Esophagus (tissue), 2 donors: ENCODE measurements around the gene CHRM5. TPM values are rescaled to one million over a fixed set of nuclear protein-coding genes. Genes with fewer than 3 reads are reported as not detected.

Experiments used
- H3K27ac ChIP-seq, 2 donors: one replicate each; pipeline ENCODE4 v1.5.1; 2013; ENCODE audit warnings: low read depth in 2 of 2, mild to moderate bottlenecking in 2 of 2, inconsistent platforms in 1 of 2, low read length in 1 of 2, moderate library complexity in 1 of 2
- H3K27me3 ChIP-seq, 2 donors: one replicate each; pipeline ENCODE4 v1.6.1; 2013; ENCODE audit warnings: low read length in 2 of 2, control low read depth in 1 of 2, mild to moderate bottlenecking in 1 of 2; ENCODE audit not compliant: insufficient read depth in 2 of 2, control insufficient read depth in 1 of 2
- H3K36me3 ChIP-seq, 2 donors: one replicate each; pipeline ENCODE4 v1.6.1; 2013; ENCODE audit warnings: low read length in 1 of 2; ENCODE audit not compliant: control insufficient read depth in 2 of 2, insufficient read depth in 2 of 2
- H3K4me1 ChIP-seq, 2 donors: one replicate each; pipeline ENCODE4 v1.6.1; 2013; ENCODE audit warnings: low read length in 1 of 2; ENCODE audit not compliant: control insufficient read depth in 2 of 2, insufficient read depth in 2 of 2
- H3K4me3 ChIP-seq, 2 donors: one replicate each; pipeline ENCODE4 v1.5.1; 2013; ENCODE audit warnings: low read length in 2 of 2, mild to moderate bottlenecking in 2 of 2, low read depth in 1 of 2, moderate library complexity in 1 of 2
- H3K9me3 ChIP-seq, 2 donors: one replicate each; pipeline ENCODE4 v1.6.1; 2013; ENCODE audit warnings: mild to moderate bottlenecking in 2 of 2, low read depth in 1 of 2, low read length in 1 of 2, moderate library complexity in 1 of 2; ENCODE audit not compliant: control insufficient read depth in 2 of 2, insufficient read depth in 1 of 2
- whole genome bisulfite sequencing, 2 donors: extraction: QIAGEN DNeasy Blood & Tissue Kit; methylation state at CpG; one replicate each; pipeline ENCODE4 v1.1.7; 2013; 5-methylcytosine and 5-hydroxymethylcytosine counted together
- polyA plus RNA-seq, 2 donors: library from polyadenylated mRNA; stranded (reverse); fragments of 200-250 nt; gene quantifications; one replicate each; pipeline ENCODE4 v1.2.3, GENCODE V29; 2013
- donor health status: healthy with polysubstance abuse.
- donor health status: Bipolar disorder and iron deficiency.

Gene CHRM5
- polyA plus RNA-seq, 2 donors, result not detected

- H3K27ac ChIP-seq, result no peak overlapping the region
- 76 to 78% methylated on average over 6 of the region's 6 CpGs for WGBS, 2 donors
- H3K9me3 ChIP-seq, result no peaks in the 10 kb centered on the region
- no peak overlapping the region for H3K4me3 ChIP-seq
- no peaks in the 10 kb centered on the region for H3K4me1 ChIP-seq
- no peaks in the 10 kb centered on the region for H3K27me3 ChIP-seq
- no peaks in the 10 kb centered on the region for H3K36me3 ChIP-seq
Measured at GRCh38 chr15:34070003-34070402, 101.7 kb downstream of the CHRM5 start.

DNA sequence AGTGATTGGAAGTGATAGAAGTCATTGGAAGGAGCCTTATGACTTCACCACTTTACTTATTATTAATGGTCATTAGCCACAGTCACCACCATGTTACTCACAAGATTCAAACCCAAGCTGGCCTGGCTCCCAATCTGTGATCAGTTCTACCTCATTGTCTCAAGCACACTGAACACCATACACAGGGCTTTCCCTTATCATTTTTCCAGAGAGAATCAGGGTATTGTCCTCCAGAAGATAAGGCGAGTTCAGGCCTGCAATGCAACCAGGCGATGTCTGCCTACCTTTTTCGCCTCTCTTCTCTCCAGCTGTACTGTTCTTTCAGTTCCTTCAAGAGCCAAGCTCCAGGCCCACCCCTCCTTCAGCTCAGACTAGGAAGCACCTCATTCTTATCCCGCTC lies 108.5 kb downstream of the CHRM5 start:
- 87 to 88% methylated on average over 4 of the region's 4 CpGs for WGBS, 2 donors
- H3K27ac ChIP-seq, result no peak overlapping the region
- H3K4me3 ChIP-seq, result no peak overlapping the region
- H3K4me1 ChIP-seq, result no peaks in the 10 kb centered on the region
- H3K36me3 ChIP-seq, result no peaks in the 10 kb centered on the region
- no peaks in the 10 kb centered on the region for H3K9me3 ChIP-seq
- H3K27me3 ChIP-seq, result no peaks in the 10 kb centered on the region

DNA sequence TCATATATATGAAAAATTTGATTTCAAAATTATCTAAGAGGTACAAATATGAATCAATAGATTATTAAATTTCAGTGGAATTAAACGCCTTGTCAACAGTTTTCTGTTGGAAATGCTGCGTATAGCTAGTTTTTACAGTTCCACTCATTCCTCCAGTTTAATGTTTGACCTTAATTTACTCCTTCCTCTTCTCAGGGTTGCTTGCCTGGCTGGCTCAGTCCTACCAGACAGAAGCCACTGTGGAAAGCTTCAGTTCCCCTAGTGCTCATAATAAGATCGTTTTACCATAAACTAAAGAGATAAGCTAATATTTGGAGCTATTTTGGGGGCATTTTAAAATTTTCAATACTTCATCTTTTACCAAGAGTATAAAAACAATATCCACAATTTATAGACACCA lies 110.6 kb downstream of the CHRM5 start:
- WGBS, 2 donors, result 77 to 94% methylated on average over 3 of the region's 3 CpGs
- H3K4me3 ChIP-seq, result no peak overlapping the region
- H3K36me3 ChIP-seq, result no peaks in the 10 kb centered on the region
- H3K27me3 ChIP-seq, result no peaks in the 10 kb centered on the region
- H3K9me3 ChIP-seq, result no peaks in the 10 kb centered on the region
- no peaks in the 10 kb centered on the region for H3K4me1 ChIP-seq
- H3K27ac ChIP-seq, result no peak overlapping the region

- Histone ChIP-seq H3K27me3 (no peaks in the 10 kb centered on the region), H3K4me3 (no peak overlapping the region), H3K36me3 (no peaks in the 10 kb centered on the region), H3K27ac (no peak overlapping the region), H3K4me1 (no peaks in the 10 kb centered on the region), H3K9me3 (no peaks in the 10 kb centered on the region)
- 70 to 96% methylated on average over 4 of the region's 4 CpGs for WGBS, 2 donors
Measured at GRCh38 chr15:34079904-34080303, 111.6 kb downstream of the CHRM5 start.

DNA sequence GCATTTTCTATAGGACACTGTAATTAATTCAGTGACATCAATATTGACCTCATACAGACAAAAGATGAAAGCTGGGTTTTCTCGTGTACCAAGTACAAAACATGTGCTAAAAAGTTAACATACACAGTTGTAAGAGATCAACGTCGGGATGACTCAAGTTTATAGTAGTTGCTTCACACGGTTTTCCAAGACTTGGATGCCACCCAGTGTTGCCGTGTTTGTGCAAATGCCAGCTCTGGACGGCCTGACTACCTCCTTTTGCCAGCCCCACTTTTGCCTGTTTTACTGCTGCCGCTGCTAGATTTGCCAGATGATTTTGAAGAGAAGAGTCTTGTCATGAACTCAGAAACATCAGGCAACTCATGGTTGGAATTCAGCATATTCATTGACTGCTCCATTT lies 115.8 kb downstream of the CHRM5 start:
- 45 to 60% methylated on average over 7 of the region's 7 CpGs for WGBS, 2 donors
- Histone ChIP-seq H3K27me3 (no peaks in the 10 kb centered on the region), H3K27ac (peak overlapping the region; percentile 23 to 47), H3K36me3 (peaks cover 0 to 3% of the 10 kb centered on the region in 2 donors), H3K4me1 (no peaks in the 10 kb centered on the region), H3K4me3 (no peak overlapping the region), H3K9me3 (no peaks in the 10 kb centered on the region)

GRCh38 chr15:34085746-34086145 lies 117.4 kb downstream of the CHRM5 start:
- Histone ChIP-seq H3K27me3 (no peaks in the 10 kb centered on the region), H3K27ac (no peak overlapping the region), H3K4me1 (no peaks in the 10 kb centered on the region), H3K36me3 (peaks cover 0 to 3% of the 10 kb centered on the region in 2 donors), H3K9me3 (no peaks in the 10 kb centered on the region), H3K4me3 (no peak overlapping the region)
- 72 to 75% methylated on average over 2 of the region's 2 CpGs for WGBS, 2 donors

GRCh38 chr15:34099914-34100313 lies 131.6 kb downstream of the CHRM5 start:
- Histone ChIP-seq H3K4me1 (peaks cover 0 to 2% of the 10 kb centered on the region in 2 donors), H3K27me3 (no peaks in the 10 kb centered on the region), H3K36me3 (peaks cover 2 to 4% of the 10 kb centered on the region in 2 donors), H3K27ac (no peak overlapping the region), H3K9me3 (no peaks in the 10 kb centered on the region), H3K4me3 (no peak overlapping the region)
- WGBS, 2 donors, result 94 to 97% methylated on average over 5 of the region's 5 CpGs

DNA sequence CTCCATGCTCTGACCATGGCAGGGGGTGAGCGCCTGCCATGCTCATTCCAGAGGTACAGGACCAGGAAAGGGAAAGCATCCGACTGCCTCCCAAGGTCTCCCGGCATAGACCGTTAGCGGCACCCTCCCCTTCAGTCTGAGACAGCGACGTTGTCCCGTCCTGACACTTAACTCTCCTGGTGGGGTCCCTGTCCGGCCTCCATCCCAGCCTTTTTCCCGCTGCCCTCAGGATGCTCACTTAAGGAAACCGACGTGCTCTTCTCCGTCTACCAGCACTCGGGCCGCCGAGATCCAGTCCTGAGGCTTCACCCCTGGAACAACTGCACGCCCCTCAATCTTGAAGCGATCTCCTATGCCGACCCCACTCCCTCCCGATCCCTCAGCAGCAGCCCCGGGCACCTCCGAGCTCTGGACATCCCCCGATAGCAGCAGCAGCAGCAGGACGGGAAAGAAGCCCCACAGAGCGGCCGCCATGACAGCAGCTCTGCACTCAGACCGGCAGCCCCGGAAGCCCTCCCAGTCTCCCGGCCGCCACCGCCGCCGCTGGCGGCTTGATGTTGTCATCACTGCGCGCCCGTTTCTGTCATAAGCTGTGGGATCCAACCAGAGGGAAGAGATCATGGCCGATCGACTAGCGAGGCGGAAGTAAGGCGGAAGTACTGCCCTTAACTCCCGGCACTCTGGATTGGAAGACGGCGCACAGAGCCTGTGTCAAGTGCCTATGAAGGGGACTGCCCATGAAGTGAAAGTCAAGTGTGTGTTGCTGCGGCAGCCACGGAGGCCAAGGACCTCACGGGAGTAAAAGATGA lies 133.3 kb downstream of the CHRM5 start, which contains the start of the genes EMC7 and PGBD4:
EMC7 (minus strand) TSS at position 497 of the 809 bp plus-strand sequence; CDS start at position 474, 23 bp downstream.
PGBD4 (plus strand) TSS at position 718 of the 809 bp plus-strand sequence. CDS start 449 bp downstream, outside the sequence.
- WGBS, 2 donors, result 0% methylated on average over 48 of the region's 48 CpGs
- Histone ChIP-seq H3K4me3 (peak within 1 kb of the TSS; percentile 94 to 96), H3K9me3 (no peaks in the 10 kb centered on the region), H3K4me1 (peaks cover 0 to 2% of the 10 kb centered on the region in 2 donors), H3K27me3 (no peaks in the 10 kb centered on the region), H3K27ac (peak within 1 kb of the TSS; percentile 81 to 92), H3K36me3 (no peaks in the 10 kb centered on the region)

DNA sequence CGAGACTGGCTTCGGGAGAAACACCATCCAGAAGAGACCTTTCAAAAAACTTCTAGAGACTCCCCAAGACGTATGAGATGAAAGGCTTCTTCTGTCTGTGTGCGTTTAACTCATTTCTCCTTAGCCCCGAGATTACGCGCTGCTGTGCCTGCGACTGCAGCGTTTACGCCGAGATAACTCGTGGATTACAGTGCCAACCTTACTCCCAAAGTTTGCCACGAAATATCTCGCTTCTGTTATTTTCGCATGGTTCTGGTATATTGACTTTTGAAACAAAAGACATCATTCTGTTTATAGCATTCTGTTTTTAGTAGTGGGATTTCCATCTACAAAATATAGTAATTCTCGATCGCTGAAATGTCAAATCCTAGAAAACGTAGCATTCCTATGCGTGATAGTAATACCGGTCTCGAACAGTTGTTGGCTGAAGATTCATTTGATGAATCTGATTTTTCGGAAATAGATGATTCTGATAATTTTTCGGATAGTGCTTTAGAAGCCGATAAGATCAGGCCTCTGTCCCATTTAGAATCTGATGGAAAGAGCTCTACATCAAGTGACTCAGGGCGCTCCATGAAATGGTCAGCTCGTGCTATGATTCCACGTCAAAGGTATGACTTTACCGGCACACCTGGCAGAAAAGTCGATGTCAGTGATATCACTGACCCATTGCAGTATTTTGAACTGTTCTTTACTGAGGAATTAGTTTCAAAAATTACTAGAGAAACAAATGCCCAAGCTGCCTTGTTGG lies 134.1 kb downstream of the CHRM5 start:
- 24 to 29% methylated on average over 29 of the region's 29 CpGs for WGBS, 2 donors
- H3K36me3 ChIP-seq, result no peaks in the 10 kb centered on the region
- H3K4me3 ChIP-seq, result peak overlapping the region; percentile 94 to 96
- peak overlapping the region; percentile 80 to 92 for H3K27ac ChIP-seq
- H3K27me3 ChIP-seq, result no peaks in the 10 kb centered on the region
- peaks cover 0 to 2% of the 10 kb centered on the region in 2 donors for H3K4me1 ChIP-seq
- no peaks in the 10 kb centered on the region for H3K9me3 ChIP-seq
